ENCODE measurements around the gene ROBO4. TPM values are rescaled to one million over a fixed set of nuclear protein-coding genes. Genes with fewer than 3 reads are reported as not detected.

The ROBO4 gene
- total RNA-seq, 4 donors from 2014 or later: 4.5 to 11.9 (median 8.6) TPM

GRCh38 chr11:124835918-124836317 is 61.7 kb downstream of the ROBO4 start:
- Histone ChIP-seq H3K27ac (peak overlapping the region in 2 of 4 donors; percentile 52 to 69), H3K9me3 (no peaks in the 10 kb centered on the region), H3K4me1 (peaks cover 11 to 30% (median 15%) of the 10 kb centered on the region in 3 donors), H3K27me3 (peaks cover 12 to 52% (median 23%) of the 10 kb centered on the region in 4 donors), H3K36me3 (no peaks in the 10 kb centered on the region), H3K4me3 (peak overlapping the region in 2 of 4 donors; percentile 39 to 56)
- DNase-seq: no peak
- intact Hi-C loops (cut with DNase I): loop anchor here (10.0 kb wide), 2 partner anchors 71 to 171 kb away; partner anchors contain the start of gene ESAM
- WGBS, 2 donors: 77 to 88% methylated on average over 6 to 8 of the region's 8 CpGs
- no peak for TF ChIP-seq POLR2A (IDR thresholded peaks at IDR 0.05)
- TF ChIP-seq CTCF (IDR thresholded peaks at IDR 0.05): no peak

- Histone ChIP-seq H3K27ac (no peak overlapping the region), H3K4me3 (no peak overlapping the region), H3K4me1 (peaks cover 8 to 25% (median 11%) of the 10 kb centered on the region in 3 donors), H3K9me3 (no peaks in the 10 kb centered on the region), H3K36me3 (no peaks in the 10 kb centered on the region), H3K27me3 (peaks cover 7 to 40% (median 13%) of the 10 kb centered on the region in 4 donors)
- WGBS, 2 donors: 47 to 62% methylated on average over 3 of the region's 3 CpGs
- TF ChIP-seq POLR2A (IDR thresholded peaks at IDR 0.05): no peak
- no peak for TF ChIP-seq CTCF (IDR thresholded peaks at IDR 0.05)
- DNase-seq: no peak
- intact Hi-C loops (cut with DNase I): loop anchor here (10.0 kb wide), 2 partner anchors 70 to 170 kb away; partner anchors contain the start of gene ESAM
These were observed 63.0 kb downstream of the ROBO4 start for GRCh38 chr11:124834526-124835180.

Other genes with a start within 250 kb of the ROBO4 start
- gene SIAE, start 224.1 kb downstream of the ROBO4 start, total RNA-seq: 10 to 100 TPM in 1 of 4 donors, 1 to 10 TPM in 3; 5.7 to 19.6 (median 8.0) TPM
- gene SPA17, start 224.0 kb downstream of the ROBO4 start, total RNA-seq: 1 to 10 TPM; 2.3 to 8.5 (median 6.0) TPM
- 1 to 10 TPM in 3 of 4 donors, under 1 TPM in 1; 0.83 to 5.0 (median 1.5) TPM for gene NRGN, start 157.9 kb downstream of the ROBO4 start, total RNA-seq
- 10 to 100 TPM in 1 of 4 donors, 1 to 10 TPM in 3; 5.1 to 10.2 (median 7.6) TPM for gene VSIG2, start 145.6 kb downstream of the ROBO4 start, total RNA-seq
- 10 to 100 TPM in 2 of 4 donors, 1 to 10 TPM in 2; 5.6 to 23.1 (median 9.7) TPM for gene ESAM, start 135.6 kb downstream of the ROBO4 start, total RNA-seq
- gene MSANTD2, start 97.5 kb downstream of the ROBO4 start, total RNA-seq: 10 to 100 TPM in 1 of 4 donors, 1 to 10 TPM in 3; 5.2 to 16.4 (median 6.7) TPM
- gene ROBO3, start 32.4 kb downstream of the ROBO4 start, total RNA-seq: 10 to 100 TPM in 1 of 4 donors, 1 to 10 TPM in 3; 1.8 to 12.4 (median 3.8) TPM
- gene HEPN1, start 21.4 kb upstream of the ROBO4 start, total RNA-seq: not detected
- gene HEPACAM, start 38.2 kb upstream of the ROBO4 start, total RNA-seq: not detected
- 1 to 10 TPM; 2.0 to 3.2 (median 2.9) TPM for gene CCDC15, start 56.3 kb upstream of the ROBO4 start, total RNA-seq
- gene SLC37A2, start 165.4 kb upstream of the ROBO4 start, total RNA-seq: 10 to 100 TPM; 24.9 to 44.4 (median 29.4) TPM
- gene TMEM218, start 213.8 kb upstream of the ROBO4 start, total RNA-seq: 10 to 100 TPM in 3 of 4 donors, 1 to 10 TPM in 1; 7.5 to 17.3 (median 13.9) TPM

Measured in esophagus squamous epithelium (tissue), 5 donors.